HG03520 (cell line): ENCODE results near the gene ATG5.
"Not testable (repeated sequence)": the region's sequence is repeated elsewhere in the genome, so short reads cannot be mapped to it uniquely, and the experiment has no call there.

Experiments
- ATAC-seq: cut with Tn5 transposase; IDR thresholded peaks from one replicate; pipeline ENCODE4 v1.9.1; 2021; ENCODE audit warnings: mild to moderate bottlenecking, moderate library complexity; ENCODE audit not compliant: unreplicated experiment

The ATG5 gene

DNA sequence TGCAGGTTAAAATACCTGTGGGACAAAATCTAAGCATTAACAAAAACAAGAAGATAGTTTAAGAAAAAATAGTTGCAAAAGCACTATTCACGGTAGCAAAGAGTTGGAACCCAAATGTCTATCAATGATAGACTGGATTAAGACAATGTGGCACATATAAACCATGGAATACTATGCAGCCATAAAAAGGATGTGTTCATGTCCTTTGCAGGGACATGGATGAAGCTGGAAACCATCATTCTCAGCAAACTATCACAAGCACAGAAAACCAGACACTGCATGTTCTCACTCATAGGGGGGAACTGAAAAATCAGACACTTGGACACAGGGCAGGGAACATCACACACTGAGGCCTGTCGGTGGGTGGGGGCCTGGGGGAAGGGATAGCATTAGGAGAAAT is 65.8 kb downstream of the ATG5 start:
- ATAC-seq: not testable (repeated sequence)

DNA sequence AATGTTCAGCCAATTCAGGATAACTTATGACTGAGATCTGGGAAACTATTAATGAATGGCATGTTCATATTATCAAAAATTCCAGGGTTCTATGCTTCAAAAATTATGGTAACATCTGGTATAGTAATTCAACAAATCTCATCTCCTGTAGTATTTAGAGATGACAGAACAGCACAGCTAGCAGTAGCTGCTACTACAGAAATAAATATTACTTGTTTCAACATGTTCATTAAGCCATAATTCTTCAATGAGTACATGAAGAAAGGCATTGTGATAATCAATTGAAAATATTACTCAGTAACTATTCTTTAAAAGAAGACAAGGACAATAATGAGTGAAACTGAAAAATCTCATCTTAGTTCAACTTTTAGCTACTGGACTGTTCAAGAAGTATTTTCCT is 66.8 kb downstream of the ATG5 start:
- no peak for ATAC-seq

DNA sequence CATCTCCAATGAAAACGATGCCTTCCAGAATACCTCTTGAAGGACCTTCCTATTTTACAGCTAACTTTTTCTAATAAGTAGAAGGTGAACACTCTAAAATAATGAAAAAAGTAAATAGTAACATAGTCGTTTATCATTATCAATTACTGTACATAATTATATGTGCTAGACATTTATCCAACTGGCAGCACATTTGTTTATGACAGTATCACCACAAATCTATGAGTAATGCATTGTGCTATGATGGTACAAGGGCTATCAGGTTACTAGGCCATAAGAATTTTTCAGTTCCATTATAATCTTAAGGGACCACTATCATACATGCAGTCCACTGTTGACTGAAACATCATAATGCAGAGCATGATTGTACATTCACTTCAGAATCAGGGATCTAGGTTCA is 68.4 kb downstream of the ATG5 start:
- ATAC-seq: no peak

DNA sequence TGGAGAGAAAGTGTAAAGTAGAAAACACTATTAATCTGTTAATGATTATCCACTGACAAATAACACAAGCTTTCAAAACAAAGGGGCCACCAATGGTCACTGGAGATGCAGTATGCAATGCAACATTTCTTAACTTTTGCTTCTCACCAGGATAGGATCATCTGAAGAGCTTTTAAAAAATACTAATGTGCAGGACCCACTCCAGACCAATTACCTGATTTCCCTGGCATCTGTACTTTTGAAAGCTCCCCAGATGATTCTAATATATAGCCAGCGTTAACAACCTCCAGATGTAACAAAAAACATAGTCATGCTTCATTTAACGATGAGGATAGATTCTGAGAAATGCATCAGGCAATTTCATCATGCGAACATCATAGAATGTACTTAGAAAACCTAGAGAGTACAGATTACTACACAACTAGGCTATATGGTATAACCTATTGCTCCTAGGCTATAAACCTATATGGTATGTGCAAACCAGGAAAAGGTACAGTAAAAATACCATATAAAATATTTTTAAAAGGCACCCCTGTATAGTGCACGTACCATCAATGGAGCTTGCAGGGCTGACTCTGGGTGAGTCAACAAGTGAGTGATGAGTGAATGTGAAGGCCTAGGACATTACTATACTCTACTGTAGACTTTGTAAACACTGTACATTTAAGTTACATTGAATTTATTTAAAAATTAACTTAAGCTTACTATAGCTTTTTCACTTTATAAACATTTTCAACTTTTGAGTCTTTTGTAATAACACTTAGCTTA is 69.2 kb downstream of the ATG5 start:
- ATAC-seq: no peak

DNA sequence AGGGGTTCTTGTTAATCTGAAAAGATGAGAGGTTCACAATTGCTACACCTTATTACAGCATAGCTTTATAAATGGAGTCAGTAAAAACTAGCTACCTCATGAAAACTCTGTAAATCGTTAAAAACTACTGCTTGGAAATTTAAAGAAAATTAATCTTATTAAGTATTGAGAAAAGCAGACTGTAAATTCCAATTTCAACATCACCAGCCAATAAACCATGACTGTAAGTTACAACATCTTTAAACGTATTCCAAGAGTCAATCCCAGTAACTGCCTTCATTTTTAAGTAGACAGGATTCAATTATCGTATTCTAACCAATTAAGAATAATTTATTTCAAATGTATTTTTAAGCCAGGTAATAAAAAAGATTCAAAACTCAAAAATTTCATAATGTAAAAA is 70.3 kb downstream of the ATG5 start:
- no peak for ATAC-seq

DNA sequence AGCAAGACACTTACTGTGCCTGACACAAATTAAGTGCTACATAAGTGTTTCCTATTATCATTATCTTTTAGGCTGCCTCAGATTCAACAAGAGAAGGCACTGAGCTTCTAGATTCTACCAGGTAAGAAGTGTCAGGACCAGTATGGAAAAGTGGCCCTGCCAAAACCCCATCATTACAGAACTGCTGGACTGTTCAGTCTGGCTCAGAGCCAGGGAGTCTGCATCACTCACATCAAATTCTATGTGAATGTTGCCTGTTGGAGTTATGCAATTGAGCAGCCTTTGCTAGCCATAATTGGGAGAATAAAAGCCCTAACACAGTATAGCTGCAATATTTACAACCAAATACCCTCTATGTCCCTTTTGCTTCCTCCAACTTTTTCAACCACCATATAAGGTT is 70.9 kb downstream of the ATG5 start:
- no peak for ATAC-seq

DNA sequence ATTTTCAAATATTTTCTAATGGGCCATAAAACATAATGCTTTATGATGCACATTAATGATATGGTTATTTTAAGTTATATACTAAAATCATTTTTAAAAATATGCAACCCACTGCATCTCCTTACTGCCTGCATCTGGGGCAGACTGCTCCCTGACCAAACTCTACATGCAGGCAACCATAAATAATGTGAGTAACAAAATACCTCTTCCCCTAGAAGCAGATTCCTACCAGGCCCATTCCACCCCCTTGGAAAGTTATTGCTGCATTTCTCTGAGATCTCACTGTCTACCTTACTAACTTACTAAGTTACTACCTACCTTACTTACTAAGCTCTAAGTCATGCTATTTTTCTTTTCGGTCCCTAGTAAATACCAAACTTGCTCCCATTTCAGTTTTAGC is 71.8 kb downstream of the ATG5 start:
- ATAC-seq: no peak

DNA sequence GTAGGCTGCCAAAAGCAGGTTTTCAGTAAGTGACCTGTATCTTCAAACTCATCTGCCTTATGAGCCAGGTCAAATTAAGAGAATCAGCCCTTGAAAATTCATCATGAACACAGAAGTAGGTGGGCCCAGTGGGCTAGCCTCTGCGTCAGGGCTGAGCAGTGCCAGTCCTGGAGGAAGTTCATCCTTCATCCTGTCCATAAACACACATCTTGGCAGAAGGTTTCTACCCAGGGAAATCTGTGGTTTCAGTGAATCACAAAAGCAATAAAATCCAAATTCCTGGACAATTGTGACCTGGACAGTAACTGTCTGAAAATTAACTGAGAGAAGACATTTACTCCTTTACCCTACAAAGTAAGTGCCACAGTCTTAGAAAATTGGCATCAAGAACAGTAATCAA is 72.4 kb downstream of the ATG5 start:
- ATAC-seq: no peak

DNA sequence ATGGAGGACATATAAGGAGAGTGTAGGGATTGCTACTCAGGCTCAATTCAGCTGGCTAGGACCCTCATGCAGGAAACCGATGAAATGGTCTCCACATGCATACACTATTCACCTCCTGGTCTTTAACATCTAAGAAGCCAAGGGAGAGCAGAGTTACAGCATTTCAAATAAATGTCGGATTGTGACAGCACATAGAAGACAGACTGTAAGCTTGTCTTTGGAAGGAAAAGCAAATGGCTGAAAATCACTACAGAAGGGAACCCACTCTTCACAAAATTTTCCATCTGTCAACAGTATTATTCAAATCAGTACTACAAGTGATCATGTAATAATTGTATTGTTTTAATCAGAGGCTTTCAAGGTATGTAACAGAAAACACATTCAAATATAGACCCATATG is 72.9 kb downstream of the ATG5 start:
- ATAC-seq: no peak

DNA sequence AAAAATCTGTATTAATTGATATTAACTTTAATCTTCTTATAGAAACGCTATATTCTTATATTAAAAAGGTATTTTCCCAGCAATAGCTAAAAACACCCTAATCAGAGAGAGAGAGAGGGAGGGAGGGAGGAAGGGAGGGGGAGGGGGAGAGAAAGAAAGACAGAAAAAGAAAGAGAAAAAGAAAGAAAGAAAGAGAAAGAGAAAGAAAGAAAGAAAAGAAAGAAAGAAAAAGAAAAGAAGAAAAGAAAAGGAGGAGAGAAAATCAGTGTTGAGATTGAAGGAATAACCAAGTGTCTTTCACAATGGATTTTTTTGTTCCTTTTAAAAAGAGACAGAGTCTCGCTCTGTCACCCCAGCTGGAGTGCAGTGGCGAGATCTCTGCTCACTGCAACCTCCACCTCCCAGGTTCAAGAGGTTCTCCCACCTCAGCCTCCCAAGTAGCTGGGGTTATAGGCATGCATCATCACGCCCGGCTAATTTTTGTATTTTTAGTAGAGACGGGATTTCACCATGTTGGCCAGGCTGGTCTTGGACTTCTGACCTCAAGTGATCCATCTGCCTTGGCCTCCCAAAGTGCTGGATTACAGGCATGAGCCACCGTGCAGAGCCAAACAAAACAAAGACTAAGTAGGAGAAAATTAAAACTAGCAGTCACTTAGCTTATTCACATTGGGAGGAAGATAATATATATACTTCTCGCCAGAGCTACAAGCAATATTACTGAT is 73.9 kb downstream of the ATG5 start:
- ATAC-seq: not testable (repeated sequence)

DNA sequence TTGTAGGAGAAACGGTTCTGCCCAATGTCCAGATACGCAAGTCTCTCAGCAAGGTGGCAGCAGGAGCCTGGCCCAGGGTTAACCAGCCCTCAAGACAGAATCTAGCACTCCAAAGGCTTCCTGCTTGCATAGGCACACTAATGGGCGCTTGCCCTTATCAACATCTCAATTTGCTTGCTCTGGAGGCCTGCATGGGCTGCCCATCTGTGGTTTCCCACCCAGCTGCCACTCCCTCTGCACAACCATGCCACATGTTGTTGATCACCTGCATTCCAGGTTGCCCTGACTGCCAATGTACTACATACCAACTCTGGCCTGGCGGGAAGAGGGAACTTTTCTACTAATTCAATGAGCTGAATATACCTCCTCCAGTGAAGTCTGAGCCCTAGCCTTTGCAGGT is 74.6 kb downstream of the ATG5 start:
- no peak for ATAC-seq

DNA sequence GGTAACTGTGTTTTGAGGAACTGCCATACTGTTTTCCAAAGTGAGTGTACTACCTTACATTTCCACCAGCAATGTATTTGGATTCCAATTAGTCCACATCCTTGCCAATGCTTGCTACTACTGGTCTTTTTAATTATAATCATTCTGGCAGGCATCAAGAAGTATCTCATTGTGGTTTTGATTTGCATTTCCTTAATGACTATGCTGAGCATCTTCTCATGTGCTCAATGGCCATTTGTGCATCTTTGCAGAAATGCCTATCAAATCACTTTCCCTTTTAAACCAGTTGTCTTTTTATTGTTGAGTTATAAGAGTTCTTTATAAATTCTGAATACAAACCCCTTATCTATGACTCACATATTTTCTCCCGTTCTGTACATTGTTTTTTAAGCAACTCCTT is 75.9 kb downstream of the ATG5 start:
- ATAC-seq: no peak

DNA sequence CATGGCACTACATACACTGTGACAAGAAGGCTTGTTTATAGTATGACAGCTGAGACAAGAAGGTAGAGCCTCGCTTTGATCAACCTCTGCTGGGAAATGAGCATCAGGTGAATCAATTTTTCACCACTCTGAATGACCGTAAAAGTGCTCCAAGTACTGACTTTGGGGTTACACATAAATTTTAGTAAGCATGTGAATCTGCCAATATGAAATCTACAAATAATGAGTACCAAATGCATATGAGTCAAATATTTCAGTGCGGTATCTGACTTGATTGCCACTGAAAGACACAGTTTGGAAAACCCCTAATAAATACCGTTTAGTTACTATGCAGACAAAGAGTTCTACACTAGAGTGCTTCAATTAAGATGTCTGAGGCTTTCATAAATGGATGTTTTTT is 77.8 kb downstream of the ATG5 start:
- ATAC-seq: no peak

DNA sequence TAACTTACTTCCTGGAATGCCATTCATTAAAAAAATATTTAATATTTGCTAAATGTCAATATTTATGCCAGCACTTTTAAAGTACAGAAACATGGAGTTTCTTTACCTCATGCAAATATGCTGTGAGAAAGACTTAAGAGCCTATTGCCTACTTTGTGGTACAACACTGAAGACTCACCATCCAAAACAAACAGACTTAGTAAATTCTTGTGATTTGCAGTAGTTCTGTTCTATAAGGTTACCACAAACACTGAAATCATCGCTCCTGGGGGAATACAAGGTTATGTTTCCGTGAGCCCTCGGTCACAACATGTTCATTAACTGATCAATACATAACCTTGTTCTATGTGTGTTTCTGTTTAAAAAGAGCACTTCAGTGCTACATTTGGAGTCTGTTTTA is 78.3 kb downstream of the ATG5 start:
- ATAC-seq: no peak

DNA sequence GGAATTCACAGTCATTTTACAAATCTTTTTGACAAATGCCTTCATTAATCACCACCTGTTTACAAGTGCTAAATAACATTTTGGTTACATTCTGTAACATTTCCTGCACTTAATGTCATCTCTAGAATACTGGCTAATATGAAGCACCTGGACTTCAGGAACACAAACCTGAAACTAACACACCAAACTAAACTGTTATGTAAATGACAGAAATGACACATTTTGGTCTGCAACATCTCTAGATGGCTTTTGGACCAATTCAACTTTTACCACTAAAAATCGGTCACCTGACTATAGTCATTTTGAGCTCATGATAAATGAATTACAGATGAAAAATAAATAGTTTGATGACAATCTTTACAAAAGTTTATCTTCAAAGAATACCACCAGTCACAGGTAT is 80.6 kb downstream of the ATG5 start:
- no peak for ATAC-seq

DNA sequence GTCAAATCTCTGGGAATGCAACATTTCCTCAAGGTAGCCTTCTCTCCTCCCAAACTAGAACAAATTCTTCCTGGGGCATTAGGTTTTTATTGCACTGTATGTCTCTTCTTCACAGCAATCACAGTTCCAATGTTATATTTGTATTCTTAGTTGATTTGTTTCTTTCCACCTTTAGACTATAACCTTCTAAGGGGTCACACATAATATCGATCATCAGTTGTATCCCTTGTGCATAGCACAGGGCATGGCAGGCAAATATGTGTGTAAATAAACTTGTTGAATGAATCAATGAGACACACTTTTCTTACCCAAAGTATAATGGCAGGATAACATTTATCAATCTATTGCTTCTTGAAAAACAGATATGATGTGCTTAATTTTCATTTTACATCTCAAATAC is 81.0 kb downstream of the ATG5 start:
- ATAC-seq: no peak

DNA sequence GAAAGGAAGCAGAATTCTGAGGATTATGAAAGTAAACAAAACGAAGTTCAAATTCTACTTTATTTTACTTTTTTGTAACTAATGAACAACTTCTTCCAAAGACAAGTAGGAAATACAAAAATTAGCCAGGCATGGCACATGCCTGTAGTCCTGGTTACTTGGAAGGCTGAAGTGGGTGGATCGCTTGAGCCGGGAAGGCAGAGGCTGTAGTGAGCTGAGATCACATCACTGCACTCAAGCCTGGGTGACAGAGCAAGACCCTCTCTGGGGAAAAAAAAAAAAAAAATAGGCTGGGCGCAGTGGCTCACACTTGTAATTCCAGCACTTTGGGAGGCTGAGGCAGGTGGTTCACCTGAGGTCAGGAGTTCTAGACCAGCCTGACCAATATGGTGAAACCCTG is 82.3 kb downstream of the ATG5 start:
- ATAC-seq: no peak

DNA sequence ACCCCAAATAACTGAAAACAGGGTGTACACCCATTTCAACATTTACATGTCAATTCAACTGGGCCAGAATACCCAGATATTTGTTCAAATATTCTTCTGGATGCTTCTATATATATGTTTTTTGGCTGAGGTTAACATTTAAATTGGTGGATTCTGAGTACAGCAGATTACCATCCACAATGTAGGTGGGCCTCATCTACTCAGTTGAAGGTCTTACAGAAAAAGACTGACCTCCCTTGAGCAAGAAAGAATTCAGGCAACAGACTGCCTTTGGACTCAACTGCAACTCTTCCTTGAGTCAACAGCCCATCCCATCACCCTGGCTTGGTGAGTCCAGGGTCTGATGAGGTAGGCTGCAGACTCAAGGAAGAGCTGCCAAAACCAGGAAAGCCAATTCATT is 84.1 kb downstream of the ATG5 start:
- ATAC-seq: no peak

DNA sequence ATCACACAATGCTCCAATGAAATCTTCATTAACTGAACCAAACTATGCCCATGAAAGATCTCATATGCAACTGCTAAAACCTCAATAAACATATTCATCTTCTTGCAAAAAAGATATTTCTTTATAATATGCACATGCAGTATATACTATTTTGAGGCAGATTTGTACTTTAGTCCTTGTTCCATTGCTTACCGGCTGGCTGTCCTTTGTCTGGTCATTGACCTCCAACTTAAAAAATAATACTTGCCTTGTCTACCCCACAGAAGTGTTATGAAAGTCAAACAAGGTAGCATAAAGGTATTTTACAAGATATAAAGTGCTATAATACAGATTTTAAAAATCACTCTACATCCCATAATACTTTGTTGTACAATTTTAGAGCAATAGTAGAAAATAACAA is 88.3 kb downstream of the ATG5 start:
- ATAC-seq: no peak

DNA sequence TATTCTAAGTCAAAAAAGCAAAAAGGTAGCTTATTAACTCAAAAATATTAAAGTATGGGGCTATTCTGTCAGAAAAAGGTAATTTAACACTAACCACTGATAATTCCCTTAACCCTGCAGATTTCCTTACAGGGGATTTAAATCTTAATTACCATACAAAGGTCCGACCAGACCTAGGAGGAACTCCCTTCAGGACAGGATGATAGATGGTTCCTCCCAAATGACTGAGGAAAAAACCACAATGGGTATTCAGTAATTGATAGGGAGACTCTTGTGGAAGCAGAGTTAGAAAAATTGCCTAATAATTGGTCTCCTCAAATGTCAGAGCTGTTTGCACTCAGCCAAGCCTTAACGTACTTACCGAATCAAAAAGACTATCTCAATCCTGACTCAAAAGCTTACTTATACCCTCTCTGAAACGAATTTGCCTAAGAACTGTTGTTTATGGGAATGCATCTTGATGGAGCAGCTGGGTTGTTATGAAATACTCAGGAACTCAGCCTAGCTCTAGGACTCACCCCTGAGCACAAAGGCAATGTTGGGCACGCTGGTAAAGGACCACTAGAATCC is 95.6 kb downstream of the ATG5 start:
- ATAC-seq: not testable (repeated sequence)

DNA sequence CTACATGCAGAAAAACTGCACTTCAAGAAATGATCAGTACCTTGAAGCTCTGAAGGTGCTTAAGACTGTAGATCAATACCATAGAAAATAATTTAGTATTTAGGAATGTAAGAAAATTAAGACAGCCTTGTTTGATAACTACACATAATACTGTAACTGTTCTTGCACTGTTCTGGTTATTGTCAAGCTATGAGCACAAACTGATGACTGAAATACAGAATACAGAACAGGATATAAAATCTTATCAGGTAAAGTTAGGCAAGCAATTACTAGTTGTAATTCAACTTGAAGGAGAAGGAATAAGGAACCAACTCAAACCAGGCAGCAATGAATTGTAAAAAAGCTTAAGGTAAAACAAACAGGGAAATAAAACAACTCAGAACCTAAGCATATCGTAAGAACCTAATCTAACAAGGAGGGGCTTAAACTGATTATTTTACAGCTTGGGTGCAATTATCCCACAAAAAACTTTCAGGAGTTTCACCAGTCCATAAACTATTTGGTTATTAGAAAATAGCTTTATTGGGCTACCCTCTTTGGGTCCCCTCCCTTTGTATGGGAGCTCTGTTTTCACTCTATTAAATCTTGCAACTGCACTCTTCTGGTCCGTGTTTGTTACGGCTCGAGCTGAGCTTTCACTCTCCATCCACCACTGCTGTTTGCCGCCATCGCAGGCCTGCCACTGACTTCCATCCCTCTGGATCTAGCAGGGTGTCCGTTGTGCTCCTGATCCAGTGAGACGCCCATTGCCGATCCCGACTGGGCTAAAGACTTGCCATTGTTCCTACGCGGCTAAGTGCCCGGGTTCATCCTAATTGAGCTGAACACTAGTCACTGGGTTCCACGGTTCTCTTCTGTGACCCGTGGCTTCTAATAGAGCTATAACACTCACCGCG is 97.7 kb downstream of the ATG5 start:
- ATAC-seq: no peak
